ENCODE results near the gene MANEAL. TPM values are rescaled to one million over a fixed set of nuclear protein-coding genes. Genes with fewer than 3 reads are reported as not detected.

MANEAL gene
- total RNA-seq, 1 experiment from 2014 or later, result 27.8 TPM

- Histone ChIP-seq H3K36me3 (ENCODE audit: insufficient read depth, low read length) (peaks cover 35% of the 10 kb centered on the region), H3K9ac (ENCODE audit: low read length) (peak overlapping the region; percentile 78), H3K4me3 (ENCODE audit: low read length) (peak overlapping the region; percentile 86), H2AFZ (ENCODE audit: low read length) (no peak overlapping the region), H3K79me2 (ENCODE audit: low read length) (peaks cover 69% of the 10 kb centered on the region), H3K27me3 (ENCODE audit: low read length) (no peaks in the 10 kb centered on the region), H4K20me1 (ENCODE audit: insufficient read depth, low read depth, low read length) (peaks cover 29% of the 10 kb centered on the region), H3K9me2 (replicated peaks; ENCODE audit: insufficient read depth, low read length) (no peaks in the 10 kb centered on the region), H3K4me1 (ENCODE audit: low read length) (peaks cover 43% of the 10 kb centered on the region), H3K27ac (ENCODE audit: low read length) (peak overlapping the region; percentile 40; the same call in 1 of the 2 replicates), H3K9me3 (ENCODE audit: low read length) (no peaks in the 10 kb centered on the region), H3K4me2 (ENCODE audit: low read depth, low read length, poor library complexity, severe bottlenecking) (peak overlapping the region; percentile 88)
- peak; percentile 73 for DNase-seq
Observed at GRCh38 chr1:37808369-37809319, 15.0 kb downstream of the MANEAL start.

- H3K4me1 ChIP-seq (ENCODE audit: low read length), result peaks cover 43% of the 10 kb centered on the region
- H3K9ac ChIP-seq (ENCODE audit: low read length), result no peak overlapping the region
- no peaks in the 10 kb centered on the region for H3K27me3 ChIP-seq (ENCODE audit: low read length)
- H3K36me3 ChIP-seq (ENCODE audit: insufficient read depth, low read length), result peaks cover 22% of the 10 kb centered on the region; the same call in 1 of the 2 replicates
- no peak overlapping the region for H2AFZ ChIP-seq (ENCODE audit: low read length)
- peaks cover 63% of the 10 kb centered on the region for H3K79me2 ChIP-seq (ENCODE audit: low read length)
- no peak overlapping the region for H3K4me2 ChIP-seq (ENCODE audit: low read depth, low read length, poor library complexity, severe bottlenecking)
- H4K20me1 ChIP-seq (ENCODE audit: insufficient read depth, low read depth, low read length), result peaks cover 20% of the 10 kb centered on the region
- no peaks in the 10 kb centered on the region for H3K9me2 ChIP-seq (replicated peaks; ENCODE audit: insufficient read depth, low read length)
- H3K27ac ChIP-seq (ENCODE audit: low read length), result peak overlapping the region; percentile 41; the same call in 1 of the 2 replicates
- H3K4me3 ChIP-seq (ENCODE audit: low read length), result no peak overlapping the region
- no peaks in the 10 kb centered on the region for H3K9me3 ChIP-seq (ENCODE audit: low read length)
- no peak for DNase-seq
Observed at GRCh38 chr1:37809942-37810341, 16.3 kb downstream of the MANEAL start.

GRCh38 chr1:37811027-37811655, 17.5 kb downstream of the MANEAL start:
- Histone ChIP-seq H3K27me3 (ENCODE audit: low read length) (no peaks in the 10 kb centered on the region), H4K20me1 (ENCODE audit: insufficient read depth, low read depth, low read length) (peaks cover 14% of the 10 kb centered on the region), H3K79me2 (ENCODE audit: low read length) (peaks cover 52% of the 10 kb centered on the region), H3K4me3 (ENCODE audit: low read length) (no peak overlapping the region), H3K4me1 (ENCODE audit: low read length) (peaks cover 43% of the 10 kb centered on the region), H2AFZ (ENCODE audit: low read length) (no peak overlapping the region), H3K4me2 (ENCODE audit: low read depth, low read length, poor library complexity, severe bottlenecking) (peak overlapping the region; percentile 43), H3K36me3 (ENCODE audit: insufficient read depth, low read length) (peaks cover 10% of the 10 kb centered on the region; the same call in 1 of the 2 replicates), H3K9ac (ENCODE audit: low read length) (peak overlapping the region; percentile 5; the same call in 1 of the 2 replicates), H3K27ac (ENCODE audit: low read length) (peak overlapping the region; percentile 41), H3K9me2 (replicated peaks; ENCODE audit: insufficient read depth, low read length) (no peaks in the 10 kb centered on the region), H3K9me3 (ENCODE audit: low read length) (no peaks in the 10 kb centered on the region)
- DNase-seq, result peak; percentile 94

GRCh38 chr1:37813529-37814145, 20.0 kb downstream of the MANEAL start:
- peaks cover 33% of the 10 kb centered on the region for H3K79me2 ChIP-seq (ENCODE audit: low read length)
- DNase-seq, result no peak
- H3K27ac ChIP-seq (ENCODE audit: low read length), result no peak overlapping the region
- H3K4me3 ChIP-seq (ENCODE audit: low read length), result no peak overlapping the region
- no peaks in the 10 kb centered on the region for H4K20me1 ChIP-seq (ENCODE audit: insufficient read depth, low read depth, low read length)
- no peaks in the 10 kb centered on the region for H3K9me2 ChIP-seq (replicated peaks; ENCODE audit: insufficient read depth, low read length)
- H3K4me1 ChIP-seq (ENCODE audit: low read length), result peaks cover 32% of the 10 kb centered on the region
- no peak overlapping the region for H3K9ac ChIP-seq (ENCODE audit: low read length)
- no peak overlapping the region for H3K4me2 ChIP-seq (ENCODE audit: low read depth, low read length, poor library complexity, severe bottlenecking)
- no peaks in the 10 kb centered on the region for H3K9me3 ChIP-seq (ENCODE audit: low read length)
- no peaks in the 10 kb centered on the region for H3K27me3 ChIP-seq (ENCODE audit: low read length)
- H2AFZ ChIP-seq (ENCODE audit: low read length), result no peak overlapping the region
- H3K36me3 ChIP-seq (ENCODE audit: insufficient read depth, low read length), result peaks cover 6% of the 10 kb centered on the region; the same call in 1 of the 2 replicates

GRCh38 chr1:37814252-37814651, 20.6 kb downstream of the MANEAL start:
- Histone ChIP-seq H4K20me1 (ENCODE audit: insufficient read depth, low read depth, low read length) (no peaks in the 10 kb centered on the region), H3K9me3 (ENCODE audit: low read length) (no peaks in the 10 kb centered on the region), H3K27me3 (ENCODE audit: low read length) (no peaks in the 10 kb centered on the region), H2AFZ (ENCODE audit: low read length) (no peak overlapping the region), H3K4me2 (ENCODE audit: low read depth, low read length, poor library complexity, severe bottlenecking) (no peak overlapping the region), H3K4me3 (ENCODE audit: low read length) (no peak overlapping the region), H3K79me2 (ENCODE audit: low read length) (peaks cover 31% of the 10 kb centered on the region), H3K36me3 (ENCODE audit: insufficient read depth, low read length) (peaks cover 6% of the 10 kb centered on the region; the same call in 1 of the 2 replicates), H3K27ac (ENCODE audit: low read length) (no peak overlapping the region), H3K9me2 (replicated peaks; ENCODE audit: insufficient read depth, low read length) (no peaks in the 10 kb centered on the region), H3K4me1 (ENCODE audit: low read length) (peaks cover 26% of the 10 kb centered on the region), H3K9ac (ENCODE audit: low read length) (no peak overlapping the region)
- DNase-seq, result no peak

- Histone ChIP-seq H3K4me2 (ENCODE audit: low read depth, low read length, poor library complexity, severe bottlenecking) (no peak overlapping the region), H3K4me1 (ENCODE audit: low read length) (peaks cover 12% of the 10 kb centered on the region), H3K27ac (ENCODE audit: low read length) (no peak overlapping the region), H3K9ac (ENCODE audit: low read length) (no peak overlapping the region), H3K4me3 (ENCODE audit: low read length) (no peak overlapping the region), H3K9me3 (ENCODE audit: low read length) (no peaks in the 10 kb centered on the region), H3K9me2 (replicated peaks; ENCODE audit: insufficient read depth, low read length) (no peaks in the 10 kb centered on the region), H2AFZ (ENCODE audit: low read length) (no peak overlapping the region), H4K20me1 (ENCODE audit: insufficient read depth, low read depth, low read length) (no peaks in the 10 kb centered on the region), H3K36me3 (ENCODE audit: insufficient read depth, low read length) (peaks cover 16% of the 10 kb centered on the region), H3K79me2 (ENCODE audit: low read length) (peaks cover 14% of the 10 kb centered on the region), H3K27me3 (ENCODE audit: low read length) (no peaks in the 10 kb centered on the region)
- no peak for DNase-seq
Observed at GRCh38 chr1:37817481-37817880, 23.8 kb downstream of the MANEAL start.

GRCh38 chr1:37821481-37821880, 27.8 kb downstream of the MANEAL start:
- Histone ChIP-seq H3K9me2 (replicated peaks; ENCODE audit: insufficient read depth, low read length) (no peaks in the 10 kb centered on the region), H2AFZ (ENCODE audit: low read length) (no peak overlapping the region), H4K20me1 (ENCODE audit: insufficient read depth, low read depth, low read length) (no peaks in the 10 kb centered on the region), H3K36me3 (ENCODE audit: insufficient read depth, low read length) (peaks cover 16% of the 10 kb centered on the region), H3K4me3 (ENCODE audit: low read length) (no peak overlapping the region), H3K9me3 (ENCODE audit: low read length) (no peaks in the 10 kb centered on the region), H3K4me2 (ENCODE audit: low read depth, low read length, poor library complexity, severe bottlenecking) (no peak overlapping the region), H3K79me2 (ENCODE audit: low read length) (peaks cover 5% of the 10 kb centered on the region), H3K27ac (ENCODE audit: low read length) (no peak overlapping the region), H3K27me3 (ENCODE audit: low read length) (no peaks in the 10 kb centered on the region), H3K9ac (ENCODE audit: low read length) (no peak overlapping the region), H3K4me1 (ENCODE audit: low read length) (peaks cover 12% of the 10 kb centered on the region)
- DNase-seq, result no peak
